ENCODE measurements around the gene CFAP161.

- TF ChIP-seq POLR2AphosphoS5 (IDR thresholded peaks at IDR 0.05; ENCODE audit: low read depth, low read length) (no peak), TCF7L2 (IDR thresholded peaks at IDR 0.05; ENCODE audit: low read depth, low read length) (no peak), SIN3A (IDR thresholded peaks at IDR 0.05; ENCODE audit: borderline replicate concordance, insufficient read depth, low read depth, low read length) (no peak)
- TF ChIP-seq, protein P1, sequence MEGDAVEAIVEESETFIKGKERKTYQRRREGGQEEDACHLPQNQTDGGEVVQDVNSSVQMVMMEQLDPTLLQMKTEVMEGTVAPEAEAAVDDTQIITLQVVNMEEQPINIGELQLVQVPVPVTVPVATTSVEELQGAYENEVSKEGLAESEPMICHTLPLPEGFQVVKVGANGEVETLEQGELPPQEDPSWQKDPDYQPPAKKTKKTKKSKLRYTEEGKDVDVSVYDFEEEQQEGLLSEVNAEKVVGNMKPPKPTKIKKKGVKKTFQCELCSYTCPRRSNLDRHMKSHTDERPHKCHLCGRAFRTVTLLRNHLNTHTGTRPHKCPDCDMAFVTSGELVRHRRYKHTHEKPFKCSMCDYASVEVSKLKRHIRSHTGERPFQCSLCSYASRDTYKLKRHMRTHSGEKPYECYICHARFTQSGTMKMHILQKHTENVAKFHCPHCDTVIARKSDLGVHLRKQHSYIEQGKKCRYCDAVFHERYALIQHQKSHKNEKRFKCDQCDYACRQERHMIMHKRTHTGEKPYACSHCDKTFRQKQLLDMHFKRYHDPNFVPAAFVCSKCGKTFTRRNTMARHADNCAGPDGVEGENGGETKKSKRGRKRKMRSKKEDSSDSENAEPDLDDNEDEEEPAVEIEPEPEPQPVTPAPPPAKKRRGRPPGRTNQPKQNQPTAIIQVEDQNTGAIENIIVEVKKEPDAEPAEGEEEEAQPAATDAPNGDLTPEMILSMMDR (IDR thresholded peaks at IDR 0.05) = no peak
- TF ChIP-seq, protein P2, sequence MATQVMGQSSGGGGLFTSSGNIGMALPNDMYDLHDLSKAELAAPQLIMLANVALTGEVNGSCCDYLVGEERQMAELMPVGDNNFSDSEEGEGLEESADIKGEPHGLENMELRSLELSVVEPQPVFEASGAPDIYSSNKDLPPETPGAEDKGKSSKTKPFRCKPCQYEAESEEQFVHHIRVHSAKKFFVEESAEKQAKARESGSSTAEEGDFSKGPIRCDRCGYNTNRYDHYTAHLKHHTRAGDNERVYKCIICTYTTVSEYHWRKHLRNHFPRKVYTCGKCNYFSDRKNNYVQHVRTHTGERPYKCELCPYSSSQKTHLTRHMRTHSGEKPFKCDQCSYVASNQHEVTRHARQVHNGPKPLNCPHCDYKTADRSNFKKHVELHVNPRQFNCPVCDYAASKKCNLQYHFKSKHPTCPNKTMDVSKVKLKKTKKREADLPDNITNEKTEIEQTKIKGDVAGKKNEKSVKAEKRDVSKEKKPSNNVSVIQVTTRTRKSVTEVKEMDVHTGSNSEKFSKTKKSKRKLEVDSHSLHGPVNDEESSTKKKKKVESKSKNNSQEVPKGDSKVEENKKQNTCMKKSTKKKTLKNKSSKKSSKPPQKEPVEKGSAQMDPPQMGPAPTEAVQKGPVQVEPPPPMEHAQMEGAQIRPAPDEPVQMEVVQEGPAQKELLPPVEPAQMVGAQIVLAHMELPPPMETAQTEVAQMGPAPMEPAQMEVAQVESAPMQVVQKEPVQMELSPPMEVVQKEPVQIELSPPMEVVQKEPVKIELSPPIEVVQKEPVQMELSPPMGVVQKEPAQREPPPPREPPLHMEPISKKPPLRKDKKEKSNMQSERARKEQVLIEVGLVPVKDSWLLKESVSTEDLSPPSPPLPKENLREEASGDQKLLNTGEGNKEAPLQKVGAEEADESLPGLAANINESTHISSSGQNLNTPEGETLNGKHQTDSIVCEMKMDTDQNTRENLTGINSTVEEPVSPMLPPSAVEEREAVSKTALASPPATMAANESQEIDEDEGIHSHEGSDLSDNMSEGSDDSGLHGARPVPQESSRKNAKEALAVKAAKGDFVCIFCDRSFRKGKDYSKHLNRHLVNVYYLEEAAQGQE (IDR thresholded peaks at IDR 0.05; ENCODE audit: insufficient read depth in 1 of 2, low read depth in 2 of 2, low read length in 1 of 2) = no peak
Observed at GRCh38 chr15:81191701-81192100, 57.6 kb downstream of the CFAP161 start.
